Mammary epithelial cell (primary cell): ENCODE data around the gene ARMH4.

Experiments
- EZH2 ChIP-seq: IDR thresholded peaks from 2 replicates; pipeline ENCODE4 v1.6.1; 2012; ENCODE audit warnings: low read length, inconsistent platforms, borderline replicate concordance
- TF ChIP-seq, protein P1 (sequence below), 2 donors: IDR thresholded peaks in 1 of 2; conservative IDR thresholded peaks in 1 of 2; 2 replicates each; pipeline ENCODE4 v1.5.1; 2011 to 2012; ENCODE audit warnings: inconsistent platforms in 2 of 2, low read length in 2 of 2, mild to moderate bottlenecking in 2 of 2, control low read depth in 1 of 2, low read depth in 1 of 2; ENCODE audit not compliant: insufficient read depth in 1 of 2; ENCODE audit errors: extremely low read depth in 1 of 2

DNA sequence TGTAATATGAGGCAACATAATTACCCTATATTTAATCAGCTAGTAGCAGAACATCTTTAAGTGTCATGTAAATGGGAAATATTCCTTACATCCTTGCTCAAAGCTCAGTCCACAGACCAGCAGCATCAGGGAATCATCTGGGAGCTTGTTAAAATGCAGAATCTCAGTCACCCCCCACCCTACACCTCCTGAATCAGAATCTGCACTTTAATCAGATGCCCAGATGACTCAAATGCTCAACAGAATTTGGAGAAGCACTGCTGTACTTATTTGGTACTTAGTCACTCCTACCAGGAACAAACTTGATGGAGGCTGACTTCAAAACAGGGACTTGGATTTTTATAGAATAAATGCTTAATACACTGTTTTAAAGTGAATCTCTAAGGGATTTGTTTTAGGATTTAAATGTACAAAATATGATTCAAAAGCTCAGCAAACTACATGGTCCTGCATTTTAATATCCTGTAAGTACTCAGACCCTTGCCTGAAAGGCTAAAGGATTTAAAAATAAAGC, 96.5 kb downstream of the ARMH4 start:
- TF ChIP-seq EZH2: no peak
- TF ChIP-seq, protein P1, sequence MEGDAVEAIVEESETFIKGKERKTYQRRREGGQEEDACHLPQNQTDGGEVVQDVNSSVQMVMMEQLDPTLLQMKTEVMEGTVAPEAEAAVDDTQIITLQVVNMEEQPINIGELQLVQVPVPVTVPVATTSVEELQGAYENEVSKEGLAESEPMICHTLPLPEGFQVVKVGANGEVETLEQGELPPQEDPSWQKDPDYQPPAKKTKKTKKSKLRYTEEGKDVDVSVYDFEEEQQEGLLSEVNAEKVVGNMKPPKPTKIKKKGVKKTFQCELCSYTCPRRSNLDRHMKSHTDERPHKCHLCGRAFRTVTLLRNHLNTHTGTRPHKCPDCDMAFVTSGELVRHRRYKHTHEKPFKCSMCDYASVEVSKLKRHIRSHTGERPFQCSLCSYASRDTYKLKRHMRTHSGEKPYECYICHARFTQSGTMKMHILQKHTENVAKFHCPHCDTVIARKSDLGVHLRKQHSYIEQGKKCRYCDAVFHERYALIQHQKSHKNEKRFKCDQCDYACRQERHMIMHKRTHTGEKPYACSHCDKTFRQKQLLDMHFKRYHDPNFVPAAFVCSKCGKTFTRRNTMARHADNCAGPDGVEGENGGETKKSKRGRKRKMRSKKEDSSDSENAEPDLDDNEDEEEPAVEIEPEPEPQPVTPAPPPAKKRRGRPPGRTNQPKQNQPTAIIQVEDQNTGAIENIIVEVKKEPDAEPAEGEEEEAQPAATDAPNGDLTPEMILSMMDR (conservative IDR thresholded peaks at IDR 0.05 in 1 of 2, IDR thresholded peaks at IDR 0.05 in 1 of 2; ENCODE audit: extremely low read depth in 1 of 2, insufficient read depth in 1 of 2, low read depth in 1 of 2, low read length in 2 of 2): no peak
